Bronchial epithelial cell (primary cell): ENCODE results near the gene OTOR. TPM values are rescaled to one million over a fixed set of nuclear protein-coding genes. Genes with fewer than 3 reads are reported as not detected.

ENCODE experiments used
- DNase-seq: peaks from one replicate; pipeline ENCODE4 v3.0.0-alpha.2; 2010; ENCODE audit warnings: low read depth
- FAIRE-seq: peaks from 2 replicates; lab custom pipeline; 2011; peaks lifted over from hg19 to GRCh38; lab: Jason Lieb, UNC
- H3K27me3 ChIP-seq: 2 replicates; pipeline ENCODE4 v1.5.1; 2011; ENCODE audit warnings: low read length; ENCODE audit not compliant: control insufficient read depth, insufficient read depth
- H3K36me3 ChIP-seq: 2 replicates; pipeline ENCODE4 v1.5.1; 2011; ENCODE audit warnings: low read length; ENCODE audit not compliant: control insufficient read depth, insufficient read depth
- H3K4me3 ChIP-seq: 2 replicates; pipeline ENCODE4 v1.5.1; 2011; ENCODE audit warnings: mild to moderate bottlenecking, low read depth, low read length, control low read depth
- total RNA-seq: library from RNA; depleted of rRNA; stranded (reverse); fragments of >200 nt; gene quantifications from 2 replicates; pipeline ENCODE4 v1.2.1, GENCODE V29; 2014
- TF ChIP-seq, protein P1 (sequence below): IDR thresholded peaks from 2 replicates; pipeline ENCODE4 v1.5.1; 2011; ENCODE audit warnings: mild to moderate bottlenecking, moderate library complexity, low read length, control low read depth, inconsistent platforms; ENCODE audit not compliant: insufficient read depth, severe bottlenecking

The OTOR gene
- total RNA-seq, 1 donor from 2014 or later: not detected

DNA sequence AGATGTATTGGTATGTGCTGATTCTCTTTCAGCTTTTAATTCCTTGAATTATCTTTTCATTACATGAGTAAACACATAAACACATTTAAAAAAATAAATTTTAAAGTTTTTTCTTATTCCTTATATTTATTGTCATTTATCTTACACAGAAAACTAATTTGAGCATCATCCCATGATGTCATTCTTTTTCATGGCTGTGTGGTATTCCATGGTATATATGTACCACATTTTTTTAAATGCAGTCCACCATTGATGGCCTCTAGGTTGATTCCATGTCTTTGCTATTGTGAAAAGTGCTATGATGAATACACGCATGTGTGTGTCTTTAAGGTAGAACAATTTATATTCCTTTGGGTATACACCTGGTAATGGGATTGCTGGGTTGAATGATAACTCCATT is 33.3 kb downstream of the OTOR start:
- TF ChIP-seq, protein P1, sequence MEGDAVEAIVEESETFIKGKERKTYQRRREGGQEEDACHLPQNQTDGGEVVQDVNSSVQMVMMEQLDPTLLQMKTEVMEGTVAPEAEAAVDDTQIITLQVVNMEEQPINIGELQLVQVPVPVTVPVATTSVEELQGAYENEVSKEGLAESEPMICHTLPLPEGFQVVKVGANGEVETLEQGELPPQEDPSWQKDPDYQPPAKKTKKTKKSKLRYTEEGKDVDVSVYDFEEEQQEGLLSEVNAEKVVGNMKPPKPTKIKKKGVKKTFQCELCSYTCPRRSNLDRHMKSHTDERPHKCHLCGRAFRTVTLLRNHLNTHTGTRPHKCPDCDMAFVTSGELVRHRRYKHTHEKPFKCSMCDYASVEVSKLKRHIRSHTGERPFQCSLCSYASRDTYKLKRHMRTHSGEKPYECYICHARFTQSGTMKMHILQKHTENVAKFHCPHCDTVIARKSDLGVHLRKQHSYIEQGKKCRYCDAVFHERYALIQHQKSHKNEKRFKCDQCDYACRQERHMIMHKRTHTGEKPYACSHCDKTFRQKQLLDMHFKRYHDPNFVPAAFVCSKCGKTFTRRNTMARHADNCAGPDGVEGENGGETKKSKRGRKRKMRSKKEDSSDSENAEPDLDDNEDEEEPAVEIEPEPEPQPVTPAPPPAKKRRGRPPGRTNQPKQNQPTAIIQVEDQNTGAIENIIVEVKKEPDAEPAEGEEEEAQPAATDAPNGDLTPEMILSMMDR: no peak
- Histone ChIP-seq H3K4me3 (no peak overlapping the region), H3K36me3 (no peaks in the 10 kb centered on the region), H3K27me3 (no peaks in the 10 kb centered on the region)
- FAIRE-seq (no peak), DNase-seq (no peak)

- no peaks in the 10 kb centered on the region for H3K36me3 ChIP-seq
- TF ChIP-seq, protein P1: no peak
- no peak overlapping the region for H3K4me3 ChIP-seq
- H3K27me3 ChIP-seq: no peaks in the 10 kb centered on the region
- DNase-seq (no peak), FAIRE-seq (no peak)
These were observed 37.1 kb downstream of the OTOR start for GRCh38 chr20:16785226-16785625.

Other genes with a start within 250 kb of the OTOR start
- 19.0 and 21.1 TPM in 2 replicates for gene KIF16B, start 174.9 kb upstream of the OTOR start, total RNA-seq
- 26.6 and 47.7 TPM in 2 replicates for gene SNRPB2, start 18.3 kb upstream of the OTOR start, total RNA-seq